Epithelial cell of prostate (primary cell): ENCODE data around the gene BRD4.

ENCODE experiments used
- DNase-seq: peaks from one replicate; pipeline ENCODE4 v3.0.0-alpha.2; 2011; ENCODE audit warnings: low read depth, low spot score
- H3K27ac ChIP-seq: fragments of 450-650 bp; 2 replicates; pipeline ENCODE4 v1.5.1; 2017; ENCODE audit warnings: mild to moderate bottlenecking

Gene BRD4

DNA sequence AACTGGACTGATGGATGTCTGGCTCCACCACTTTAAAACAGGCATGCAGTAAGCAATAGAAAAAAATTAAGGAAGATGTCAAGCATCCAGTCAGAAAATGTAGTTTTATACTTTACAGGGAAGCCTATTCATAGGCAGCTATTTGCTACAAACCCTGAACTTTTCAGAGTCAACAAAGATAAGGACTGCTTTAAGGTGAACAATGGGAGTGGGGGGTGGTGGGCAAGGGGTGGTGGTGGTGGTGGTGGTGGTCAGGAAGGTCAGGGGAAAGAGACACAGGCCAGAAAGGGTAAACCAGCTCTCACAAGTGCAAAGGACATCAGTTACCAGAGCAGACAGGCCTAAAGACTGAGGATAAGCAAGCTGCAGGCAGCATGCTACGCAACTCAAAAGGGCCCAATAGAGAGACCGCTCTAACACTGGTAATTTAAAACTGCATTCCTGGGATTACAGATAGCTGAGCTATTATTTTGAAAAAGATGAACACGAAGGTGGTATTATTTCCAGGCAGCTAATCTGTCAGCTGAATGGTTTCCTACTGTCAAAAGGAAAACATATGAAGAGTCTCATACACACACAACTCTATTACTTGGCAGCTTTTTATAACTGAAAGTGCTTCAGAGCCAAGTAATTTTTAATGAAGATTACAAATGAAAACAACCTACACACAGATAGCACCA, 14.8 kb downstream of the BRD4 start:
- no peak for DNase-seq

DNA sequence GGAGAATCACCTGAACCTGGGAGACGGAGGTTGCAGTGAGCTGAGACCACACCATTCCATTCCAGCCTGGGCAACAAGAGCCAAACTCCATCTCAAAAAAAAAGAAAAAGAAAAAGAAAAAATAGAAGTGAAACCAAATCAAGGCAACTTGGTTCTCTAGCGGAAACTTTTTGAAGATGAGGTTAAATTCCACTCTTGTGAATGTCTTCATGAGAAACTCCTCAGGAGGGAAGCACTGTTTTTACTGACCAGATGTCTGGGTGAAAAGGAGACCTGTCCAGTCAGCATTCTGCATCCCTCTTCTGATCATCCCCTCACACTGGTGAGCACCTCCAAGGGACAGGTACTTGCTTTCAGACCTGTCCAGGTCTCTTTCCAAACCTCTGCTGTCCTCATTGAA, 15.8 kb downstream of the BRD4 start:
- DNase-seq, result no peak
- peak overlapping the region; percentile 76 for H3K27ac ChIP-seq

More for the DNA sequence above, 14.8 kb downstream of the BRD4 start:
- no peak overlapping the region for H3K27ac ChIP-seq

DNA sequence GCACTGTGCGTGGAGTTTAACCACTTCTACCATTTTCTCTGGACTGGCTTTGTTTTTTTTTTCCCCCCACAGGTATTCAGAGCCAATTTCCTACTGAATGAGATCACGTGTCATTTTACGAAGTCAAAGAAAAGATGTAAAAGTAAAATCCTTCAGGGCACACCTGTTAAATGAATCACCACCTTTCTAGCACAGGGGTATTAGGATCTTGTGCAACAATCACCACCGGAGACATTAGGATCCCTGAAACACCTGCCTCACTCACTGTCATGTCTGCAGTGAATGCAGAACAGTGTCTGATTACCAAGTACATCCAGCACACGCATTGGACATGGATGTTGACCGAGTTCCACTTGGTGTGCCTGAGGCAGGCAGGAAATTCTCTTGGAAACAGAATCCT, 17.2 kb downstream of the BRD4 start:
- peak overlapping the region; percentile 76 for H3K27ac ChIP-seq
- no peak for DNase-seq

DNA sequence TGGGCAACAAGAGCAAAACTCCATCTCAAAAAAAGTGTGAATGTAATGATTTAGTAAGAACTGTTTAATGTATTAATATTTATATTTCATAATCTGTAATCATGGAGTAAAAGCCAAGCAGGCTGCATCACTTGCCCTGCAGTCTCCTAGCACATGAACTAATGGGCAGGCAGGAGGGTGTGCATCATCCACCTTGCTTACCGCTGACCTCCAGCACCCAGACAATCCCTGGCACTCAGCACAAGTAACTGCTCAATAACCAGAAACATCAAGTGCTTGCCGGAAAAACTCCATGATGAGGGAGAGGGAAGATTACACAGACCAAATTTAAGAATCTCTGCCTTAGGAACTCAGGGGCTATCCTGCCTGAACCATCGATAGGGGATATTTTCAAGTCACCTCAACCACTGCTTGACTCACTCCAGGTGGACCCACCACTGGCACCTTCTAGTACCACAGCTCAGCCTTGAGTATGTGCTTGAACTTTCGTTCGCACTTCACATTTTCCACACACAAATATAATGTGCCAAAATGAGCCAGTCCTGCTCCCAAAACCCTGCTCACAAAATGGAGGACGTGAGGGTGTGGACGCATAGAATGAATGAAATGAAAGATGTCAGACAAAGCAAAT, 18.6 kb downstream of the BRD4 start:
- peak overlapping the region; percentile 76 for H3K27ac ChIP-seq
- no peak for DNase-seq

DNA sequence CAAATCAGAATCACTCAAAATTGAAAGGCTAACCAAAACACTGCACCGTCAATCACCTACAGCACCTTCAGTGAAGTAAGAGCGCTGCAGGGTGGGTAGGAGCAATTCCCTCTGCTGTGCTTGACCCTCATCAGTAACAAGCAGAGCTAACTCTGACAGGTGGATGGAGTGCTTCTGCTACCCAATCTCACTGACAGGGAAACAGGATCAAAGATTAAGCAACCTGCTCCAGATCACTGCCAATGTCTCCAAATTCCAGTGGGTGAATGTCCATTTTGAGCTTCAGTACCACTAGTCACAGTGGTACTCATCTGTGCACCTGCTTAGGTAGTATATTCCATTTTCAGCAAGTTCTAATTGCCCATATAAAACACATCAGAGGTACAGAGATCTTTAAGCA, 25.2 kb downstream of the BRD4 start:
- no peak for DNase-seq
- no peak overlapping the region for H3K27ac ChIP-seq

DNA sequence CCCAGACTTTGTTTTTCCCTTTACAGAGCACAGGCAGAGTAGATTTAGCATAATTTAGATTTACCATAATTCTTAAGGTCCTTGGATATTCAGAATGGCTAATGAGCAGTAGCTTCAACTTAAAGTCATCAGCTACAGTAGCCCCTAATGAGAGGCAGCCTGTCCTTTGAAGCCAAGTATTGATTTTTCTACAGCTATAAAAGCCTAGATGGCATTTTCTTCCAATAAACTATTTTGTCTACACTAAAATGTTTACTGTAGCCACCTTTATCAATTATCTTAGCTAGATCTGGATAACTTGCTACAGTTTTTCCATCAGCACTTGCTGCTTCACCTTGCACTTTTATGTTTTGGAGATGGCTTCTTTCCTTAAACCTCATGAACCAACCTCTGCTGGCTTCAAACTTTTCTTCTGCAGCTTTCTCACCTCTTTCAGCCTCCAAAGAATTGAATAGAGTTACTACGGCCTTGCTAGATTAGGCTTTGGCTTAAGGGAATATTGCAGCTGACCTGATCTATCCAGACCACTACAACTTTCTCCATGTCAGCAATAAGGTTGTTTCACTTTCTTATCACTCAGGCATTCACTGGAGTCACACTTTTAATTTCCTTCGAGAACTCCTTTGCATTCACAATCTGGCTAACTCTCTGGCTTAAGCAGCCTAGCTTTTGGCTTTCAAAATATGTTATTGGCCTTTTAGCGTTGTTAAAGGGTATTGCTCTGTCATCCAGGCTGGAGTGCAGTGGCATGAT, 26.6 kb downstream of the BRD4 start:
- no peak overlapping the region for H3K27ac ChIP-seq
- DNase-seq, result no peak

DNA sequence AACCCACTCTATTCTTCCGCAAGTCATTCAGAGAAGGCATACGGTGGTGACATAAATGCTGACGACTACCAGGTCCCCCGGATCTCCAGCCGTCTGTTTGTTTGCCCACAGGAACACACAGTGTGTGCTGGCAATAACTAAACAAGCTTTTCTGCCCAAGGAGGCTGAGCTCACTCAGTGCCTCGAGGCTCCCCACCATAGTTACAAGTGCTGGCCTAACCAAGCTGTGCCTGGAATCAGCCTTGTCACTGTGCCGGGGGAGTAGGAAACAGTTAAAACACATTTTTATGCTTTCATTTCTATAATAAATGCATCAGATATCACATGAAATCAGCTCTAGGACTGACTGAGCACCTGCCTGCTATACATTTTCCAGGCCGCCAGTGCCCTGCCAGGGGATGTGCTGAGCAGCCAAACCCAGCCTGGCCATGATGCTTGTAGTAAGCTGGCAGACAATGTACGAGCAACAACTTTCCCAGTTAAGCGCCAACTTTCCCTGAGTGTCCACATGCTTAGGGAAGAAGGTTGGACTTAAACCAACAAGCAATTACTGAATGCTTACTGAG, 28.1 kb downstream of the BRD4 start:
- no peak for DNase-seq
- peak overlapping the region; percentile 99 for H3K27ac ChIP-seq

DNA sequence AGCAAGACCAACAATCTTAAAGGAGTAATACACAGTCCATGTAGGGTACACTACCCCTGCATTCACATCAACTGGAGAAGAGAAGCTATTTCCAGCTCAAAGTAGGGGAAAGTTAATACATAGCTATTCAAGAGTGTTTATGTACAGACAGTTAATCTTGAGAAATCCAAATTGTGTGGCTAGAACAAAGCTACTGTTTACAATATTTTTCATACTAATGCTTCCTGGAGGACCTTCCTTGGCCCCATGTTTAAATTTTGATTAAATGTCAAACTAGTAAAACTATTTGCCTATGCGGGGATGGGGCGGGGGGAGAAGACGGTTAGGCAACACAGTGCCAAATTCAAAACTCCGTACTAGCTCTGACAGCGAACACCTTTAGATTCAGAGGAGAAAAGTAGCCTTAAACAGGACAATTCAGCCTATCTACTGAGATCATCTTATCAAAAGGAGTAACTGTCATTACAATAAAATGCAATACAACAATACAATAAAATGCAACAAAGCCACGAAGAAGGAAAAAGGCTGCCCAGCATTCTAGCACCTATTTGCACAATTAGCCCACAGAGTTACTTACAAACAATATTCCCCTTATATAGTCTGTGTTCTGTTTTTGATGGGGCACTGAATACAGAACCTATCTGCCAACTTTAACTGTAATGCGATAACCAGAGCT, 29.1 kb downstream of the BRD4 start:
- DNase-seq, result no peak
- H3K27ac ChIP-seq, result peak overlapping the region; percentile 99

DNA sequence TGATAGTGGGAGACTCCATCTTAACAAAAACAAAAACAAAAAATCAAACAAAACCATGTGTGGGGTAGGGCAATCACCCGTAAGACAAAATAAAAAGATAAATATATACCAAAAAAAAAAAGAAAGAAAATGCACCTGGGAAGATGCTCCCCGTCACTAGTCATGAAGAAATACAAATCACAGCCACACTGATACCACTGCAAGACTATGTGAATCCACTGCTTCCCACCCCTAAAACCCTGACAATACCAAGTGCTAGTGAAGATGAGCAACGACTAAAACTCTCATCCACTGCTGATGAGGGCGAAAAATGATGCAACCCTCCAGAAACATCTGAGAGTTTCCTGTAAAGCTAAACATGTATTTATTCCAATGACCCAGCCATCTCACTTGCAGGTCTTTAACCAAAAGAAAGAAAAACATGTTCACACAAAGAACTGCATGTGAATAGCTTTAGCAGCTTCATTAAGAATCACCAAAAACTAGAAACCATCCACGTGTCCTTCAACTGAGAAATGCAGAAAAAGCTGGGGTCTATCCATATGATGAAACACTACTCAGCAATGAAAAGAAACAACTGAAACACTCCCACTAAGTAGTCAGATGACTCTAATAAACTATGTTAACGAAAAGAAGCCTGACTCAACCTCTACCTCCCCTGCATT, 31.7 kb downstream of the BRD4 start:
- no peak for DNase-seq
- H3K27ac ChIP-seq, result peak overlapping the region; percentile 99

DNA sequence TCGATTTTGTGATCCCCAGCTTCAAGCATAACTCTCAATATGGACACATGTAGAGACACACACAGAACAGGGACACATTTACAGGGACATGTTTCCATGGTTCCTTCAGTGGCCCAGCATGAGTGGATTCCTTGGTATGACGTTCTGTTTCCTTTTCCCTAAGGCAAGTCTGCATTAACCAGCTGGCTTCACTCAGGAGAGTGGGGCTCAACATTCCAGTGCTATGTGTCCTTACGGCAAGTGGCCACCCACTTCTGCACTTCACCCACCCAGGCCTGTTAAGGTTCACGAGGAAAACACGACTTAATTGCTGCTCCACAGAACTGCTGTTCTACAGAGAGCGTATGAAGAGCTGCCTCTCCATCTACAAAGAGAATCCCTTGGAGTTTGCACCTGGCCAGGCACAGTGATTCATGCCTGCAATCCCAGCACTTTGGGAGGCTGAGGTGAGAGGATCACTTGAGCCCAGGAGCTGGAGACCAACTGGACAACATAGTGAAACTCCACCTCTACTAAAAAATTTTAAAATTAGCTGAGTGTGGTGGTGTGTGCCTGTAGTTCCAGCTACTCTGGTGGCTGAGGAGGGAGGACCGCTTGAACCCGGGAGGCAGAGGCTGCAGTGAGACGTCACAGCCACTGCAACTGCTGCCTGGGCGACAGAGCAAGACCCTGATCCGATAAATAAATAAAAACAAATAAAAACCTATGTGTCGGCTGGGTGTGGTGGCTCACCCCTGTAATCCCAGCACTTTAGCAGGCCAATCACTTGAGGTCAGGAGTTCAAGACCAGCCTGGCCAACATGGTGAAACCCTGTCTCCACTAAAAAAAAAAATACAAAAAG, 32.5 kb downstream of the BRD4 start:
- no peak for DNase-seq
- H3K27ac ChIP-seq, result peak overlapping the region; percentile 99

DNA sequence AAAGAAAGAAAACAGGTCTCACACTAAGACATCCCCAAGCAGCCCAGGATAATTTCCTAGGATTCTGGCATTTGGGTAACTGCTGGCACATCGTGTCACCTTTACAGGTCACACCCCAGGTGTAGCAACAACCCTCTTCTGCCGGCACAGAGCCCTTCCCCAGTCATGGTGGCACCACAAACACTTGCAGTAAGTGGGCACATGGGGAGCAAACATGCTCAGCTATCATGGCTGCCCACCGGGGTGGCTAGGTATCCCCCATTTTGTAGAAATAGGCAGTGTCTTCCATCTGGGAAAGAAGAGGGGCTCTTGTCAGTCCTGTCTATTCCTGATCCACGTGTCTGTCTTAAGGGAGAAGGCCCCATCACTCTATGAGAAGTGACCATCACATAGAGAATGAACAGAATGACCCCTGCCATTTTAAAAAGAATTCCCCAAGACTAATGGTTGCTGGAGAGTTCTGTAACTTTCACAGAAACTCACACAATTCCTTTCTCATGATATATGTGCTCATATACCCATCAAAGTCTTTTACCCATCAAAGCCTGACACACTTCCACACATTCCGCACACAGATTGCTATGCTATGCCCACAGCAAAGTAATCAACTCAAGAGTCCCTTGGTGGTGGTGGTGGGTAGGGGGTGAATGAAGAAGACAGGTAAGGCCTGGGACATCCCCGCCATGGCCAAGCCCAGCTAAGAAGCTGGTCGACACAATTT, 33.3 kb downstream of the BRD4 start:
- peak overlapping the region; percentile 99 for H3K27ac ChIP-seq

DNA sequence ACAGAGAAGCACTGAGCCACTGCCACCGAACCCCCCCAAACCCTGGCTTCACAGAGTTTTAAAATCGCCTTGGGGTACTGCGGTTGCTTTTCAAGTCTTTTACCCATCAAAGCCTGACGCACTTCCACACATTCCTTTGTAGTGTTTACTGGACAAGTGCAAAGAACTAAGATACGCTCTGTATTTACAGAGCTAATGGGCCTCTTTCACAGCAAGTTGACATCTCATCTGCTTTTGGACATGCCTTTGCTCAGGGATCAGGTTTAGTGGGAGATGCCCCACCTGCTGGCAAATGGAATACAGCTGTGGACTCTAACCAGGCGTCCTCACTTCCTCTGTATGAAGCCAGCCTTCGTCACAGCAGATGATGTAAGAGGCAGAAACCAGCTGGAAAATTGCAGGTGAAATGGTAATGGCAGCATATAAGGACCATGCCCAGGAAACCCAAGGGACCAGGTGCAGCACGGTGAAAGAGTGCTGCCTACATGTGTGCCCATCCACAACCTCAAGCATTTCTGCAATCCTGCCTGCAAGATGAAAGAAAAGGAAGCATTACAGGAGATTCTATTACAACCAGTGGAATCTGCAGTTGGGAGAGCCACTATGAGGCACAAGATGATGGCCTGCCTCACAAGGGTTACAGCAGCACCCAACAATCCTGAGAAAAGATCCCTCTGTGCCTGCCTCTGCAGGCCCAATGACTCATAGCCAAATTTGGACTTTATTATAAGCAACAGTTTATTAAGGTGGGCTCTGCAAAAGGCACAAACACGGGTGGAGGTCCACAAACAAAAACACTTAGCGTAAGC, 34.7 kb downstream of the BRD4 start:
- no peak for DNase-seq
- H3K27ac ChIP-seq, result peak overlapping the region; percentile 99

More for the DNA sequence above, 33.3 kb downstream of the BRD4 start:
- no peak for DNase-seq

DNA sequence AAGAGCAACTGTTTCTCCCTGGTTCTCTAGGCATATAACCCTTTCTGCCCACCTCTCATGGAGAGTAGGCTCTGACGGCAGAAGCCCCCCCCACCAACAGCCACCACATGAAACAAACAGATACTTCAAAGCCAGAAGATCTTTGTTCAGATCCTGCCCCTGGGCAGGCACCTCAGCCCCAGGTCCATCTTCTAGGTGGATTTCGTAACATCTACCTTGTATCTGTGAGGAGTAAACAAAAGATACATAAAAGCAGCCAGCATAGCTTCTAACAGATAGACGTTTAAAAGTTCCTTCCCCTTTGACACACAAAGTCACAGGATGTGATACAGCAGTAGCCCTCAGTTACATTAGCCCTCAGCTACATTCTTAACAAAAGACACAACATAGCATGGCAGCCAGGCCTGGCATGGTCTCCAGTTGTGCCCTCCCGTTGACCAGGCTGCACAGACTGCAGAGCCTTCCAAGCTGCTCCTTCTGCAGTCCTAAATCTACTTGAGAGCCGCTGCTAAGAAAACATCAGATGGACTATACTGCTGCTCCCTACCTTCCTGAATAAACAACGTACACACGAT, 35.4 kb downstream of the BRD4 start:
- DNase-seq, result no peak
- peak overlapping the region; percentile 99 for H3K27ac ChIP-seq

DNA sequence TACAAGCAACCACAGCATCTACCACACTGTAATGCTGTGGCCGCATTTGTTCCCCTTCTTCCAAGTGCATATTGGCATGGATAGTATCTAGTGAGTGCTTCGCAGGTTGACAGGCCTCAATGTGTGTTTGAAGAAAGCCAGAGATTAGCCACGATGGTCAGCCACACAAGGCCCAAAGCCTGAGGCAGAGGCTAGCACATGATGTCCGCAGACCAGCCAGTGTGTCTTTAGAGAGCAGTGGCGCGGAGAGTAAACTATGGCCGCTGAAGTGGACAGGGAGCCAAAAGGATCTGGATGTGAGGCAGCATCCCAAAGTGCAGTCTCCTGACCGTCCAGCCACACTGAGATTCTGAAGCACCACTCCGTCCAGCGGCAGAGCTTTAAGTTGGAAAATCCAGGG, 36.0 kb downstream of the BRD4 start:
- H3K27ac ChIP-seq, result peak overlapping the region; percentile 99
- no peak for DNase-seq

DNA sequence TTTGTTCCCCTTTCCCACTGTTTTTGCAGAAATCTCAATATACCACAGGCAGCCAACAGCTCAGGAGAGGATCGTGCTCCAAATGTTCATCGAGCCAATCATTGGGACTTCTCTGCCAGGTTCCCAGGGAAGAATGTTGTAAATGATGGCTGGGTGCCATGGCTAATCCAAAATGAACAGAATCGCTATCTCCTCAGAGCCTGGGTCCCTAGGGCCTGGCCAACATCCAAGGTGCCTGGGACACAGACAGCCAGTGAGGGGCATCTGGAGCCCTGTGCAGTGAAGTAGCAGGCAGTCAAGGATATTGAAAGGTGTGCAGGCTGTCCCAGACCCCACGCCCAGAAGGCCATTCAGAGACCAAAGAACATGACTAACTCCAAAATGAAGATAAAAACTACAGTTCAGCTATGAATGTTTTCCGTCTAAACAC, 37.8 kb downstream of the BRD4 start:
- no peak for DNase-seq
- H3K27ac ChIP-seq, result peak overlapping the region; percentile 99

DNA sequence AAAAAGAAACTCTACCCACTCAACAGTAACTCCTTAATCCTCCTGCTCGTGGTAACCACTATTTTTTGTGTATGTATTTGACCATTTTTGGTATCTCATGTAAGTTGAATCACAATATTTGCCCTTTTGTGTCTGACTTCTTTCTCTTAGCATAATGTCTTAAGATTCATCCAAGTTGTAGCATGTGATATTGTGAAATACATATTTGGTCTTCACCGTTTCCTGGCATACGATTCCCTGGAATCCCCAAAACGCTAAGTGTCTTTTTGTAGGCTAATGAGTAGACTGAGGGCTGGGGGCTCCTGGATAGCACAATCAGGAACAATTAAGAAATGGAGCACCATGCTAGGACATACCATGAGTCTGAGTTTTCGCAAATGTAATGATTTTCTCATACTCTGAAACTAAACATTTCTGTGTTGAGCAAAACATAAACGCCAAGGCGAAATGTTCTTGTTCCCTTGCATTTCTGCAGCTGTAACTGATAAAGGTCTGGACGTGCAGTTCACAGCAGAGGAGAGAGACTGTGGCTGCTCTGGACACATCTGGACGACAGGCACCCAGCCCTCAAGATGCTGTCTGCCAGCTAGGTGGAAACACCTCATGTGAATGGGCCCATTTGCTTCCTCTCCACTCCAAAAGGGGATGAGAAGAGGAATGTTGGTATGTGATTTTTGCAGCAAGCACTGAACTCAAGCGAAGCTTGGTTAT, 38.4 kb downstream of the BRD4 start:
- no peak for DNase-seq
- H3K27ac ChIP-seq, result peak overlapping the region; percentile 99
